Activated CD4-positive, alpha-beta T cell treated with anti-CD3 and anti-CD28 coated beads for 1 hour (primary cell): ENCODE data around the gene UROD.

Experiments used
- DNase-seq: peaks from one replicate; pipeline ENCODE4 v3.0.0-alpha.2; 2020

Gene UROD

DNA sequence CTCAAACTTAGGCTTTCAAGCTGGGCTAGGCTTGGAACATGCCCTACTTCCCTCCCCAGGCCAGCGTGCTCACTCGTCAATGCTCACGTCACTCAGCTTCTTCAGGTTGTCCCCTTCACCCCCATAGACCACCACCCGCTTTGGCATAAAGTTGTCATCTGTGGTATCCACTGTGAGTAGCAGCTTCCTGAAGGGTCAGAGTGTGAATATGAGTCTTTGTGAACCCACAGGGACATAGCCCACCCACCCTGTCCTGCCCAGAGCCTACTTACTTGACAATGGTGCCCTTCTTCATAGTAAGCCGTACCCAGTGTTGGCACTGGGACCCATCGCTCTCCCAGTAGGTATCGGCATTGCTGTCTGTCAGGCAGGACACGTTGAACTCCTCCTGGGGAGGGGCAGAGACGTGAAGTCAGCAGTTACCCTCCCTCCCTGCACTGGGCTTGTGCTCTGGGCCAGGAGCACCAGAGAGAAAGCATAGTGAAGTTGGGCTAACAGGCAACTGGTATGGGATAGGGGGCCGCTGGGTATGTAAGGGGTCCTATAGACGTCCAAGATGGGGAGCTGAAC, 2.7 kb upstream of the UROD start:
- no peak for DNase-seq

DNA sequence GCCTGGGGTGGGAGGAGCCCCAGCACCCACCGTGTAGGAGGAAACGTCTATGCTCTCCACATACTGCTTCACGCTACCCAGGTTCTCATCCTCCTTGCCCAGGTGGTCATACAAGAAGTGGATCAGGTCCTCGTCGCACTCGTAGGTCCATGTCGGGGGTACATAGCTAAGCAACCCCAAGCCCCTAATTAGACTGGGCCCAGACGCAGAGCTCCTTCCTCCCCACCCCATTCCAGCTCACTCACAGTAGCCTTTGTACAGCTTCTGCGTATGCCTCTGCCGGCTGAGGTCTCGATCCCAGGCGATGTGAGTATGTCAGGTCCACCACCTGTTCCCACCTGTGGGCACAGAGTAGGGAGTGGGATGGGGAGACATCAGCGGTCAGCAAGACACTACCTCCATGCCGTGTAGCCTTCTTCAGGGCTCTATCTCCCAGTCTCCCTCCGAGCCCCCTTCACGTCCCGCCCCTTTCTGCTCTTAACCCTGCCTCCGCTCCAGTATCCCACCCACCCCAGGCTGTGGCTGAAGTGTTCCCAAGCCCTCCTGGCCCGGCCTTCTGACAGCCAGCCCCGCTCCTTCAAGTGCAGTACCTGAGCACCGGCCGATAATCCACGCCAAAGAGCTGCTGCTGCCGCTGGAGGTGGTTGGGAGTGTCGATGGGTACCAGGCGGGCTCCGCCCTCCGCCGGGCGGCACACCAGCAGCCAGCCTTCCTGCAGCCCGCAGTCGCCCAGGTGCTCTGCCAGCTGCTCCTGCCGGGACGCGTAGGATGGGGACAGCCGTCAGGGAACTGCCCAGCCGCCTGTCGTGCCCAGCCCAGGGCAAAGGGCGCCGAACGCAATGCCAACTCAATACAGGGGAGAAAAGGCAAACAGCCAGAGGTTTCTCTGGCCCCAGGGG, 1.8 kb upstream of the UROD start:
- DNase-seq: no peak

GRCh38 chr1:45010855-45011811, 921 bp upstream of the UROD start, which contains the start of gene HECTD3:
TSS of gene HECTD3 (minus strand) at chr1:45011324. CDS start at chr1:45011257, 67 bp downstream.
- DNase-seq: peak; percentile 50

DNA sequence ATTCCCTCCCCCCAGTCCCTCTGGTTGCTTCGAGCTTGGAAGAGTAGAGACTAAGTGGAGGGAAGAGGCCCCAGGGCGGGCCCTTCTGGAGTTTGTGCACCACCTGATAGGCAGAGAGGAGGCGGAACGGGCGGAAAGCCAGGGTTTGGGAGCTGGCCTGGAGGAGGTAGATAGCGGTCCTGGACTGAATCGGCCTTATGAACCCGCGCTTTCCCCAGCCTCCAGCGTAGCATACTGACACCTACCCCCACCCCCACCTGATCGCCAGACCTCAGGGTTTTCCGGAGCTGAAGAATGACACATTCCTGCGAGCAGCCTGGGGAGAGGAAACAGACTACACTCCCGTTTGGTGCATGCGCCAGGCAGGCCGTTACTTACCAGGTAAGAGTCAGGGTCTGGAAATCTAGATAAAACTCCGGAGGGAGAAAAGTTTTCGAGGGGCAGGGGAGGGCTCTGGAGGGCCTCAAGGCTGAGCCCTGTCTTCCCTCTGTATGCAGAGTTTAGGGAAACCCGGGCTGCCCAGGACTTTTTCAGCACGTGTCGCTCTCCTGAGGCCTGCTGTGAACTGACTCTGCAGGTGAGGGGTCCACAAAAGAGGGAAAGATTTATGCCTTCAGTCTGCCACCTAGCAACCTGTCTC, 705 bp downstream of the UROD start:
- DNase-seq: no peak

DNA sequence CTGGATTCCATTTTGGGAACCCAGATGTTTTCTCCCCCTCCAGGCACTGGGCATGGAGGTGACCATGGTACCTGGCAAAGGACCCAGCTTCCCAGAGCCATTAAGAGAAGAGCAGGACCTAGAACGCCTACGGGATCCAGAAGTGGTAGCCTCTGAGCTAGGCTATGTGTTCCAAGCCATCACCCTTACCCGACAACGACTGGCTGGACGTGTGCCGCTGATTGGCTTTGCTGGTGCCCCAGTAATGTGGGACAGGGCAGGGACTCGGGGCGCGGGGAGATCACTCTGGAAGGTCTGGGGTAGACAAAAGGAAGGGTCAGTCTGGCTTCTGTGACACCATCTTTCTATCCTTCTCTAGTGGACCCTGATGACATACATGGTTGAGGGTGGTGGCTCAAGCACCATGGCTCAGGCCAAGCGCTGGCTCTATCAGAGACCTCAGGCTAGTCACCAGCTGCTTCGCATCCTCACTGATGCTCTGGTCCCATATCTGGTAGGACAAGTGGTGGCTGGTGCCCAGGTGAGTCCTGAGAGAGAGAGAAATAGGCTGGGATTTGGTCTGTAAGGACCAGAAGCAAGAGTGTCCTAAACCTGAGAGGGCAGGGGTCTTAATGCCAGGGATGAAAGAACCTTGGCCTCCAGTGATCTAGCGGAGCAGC, 1.6 kb downstream of the UROD start:
- no peak for DNase-seq

DNA sequence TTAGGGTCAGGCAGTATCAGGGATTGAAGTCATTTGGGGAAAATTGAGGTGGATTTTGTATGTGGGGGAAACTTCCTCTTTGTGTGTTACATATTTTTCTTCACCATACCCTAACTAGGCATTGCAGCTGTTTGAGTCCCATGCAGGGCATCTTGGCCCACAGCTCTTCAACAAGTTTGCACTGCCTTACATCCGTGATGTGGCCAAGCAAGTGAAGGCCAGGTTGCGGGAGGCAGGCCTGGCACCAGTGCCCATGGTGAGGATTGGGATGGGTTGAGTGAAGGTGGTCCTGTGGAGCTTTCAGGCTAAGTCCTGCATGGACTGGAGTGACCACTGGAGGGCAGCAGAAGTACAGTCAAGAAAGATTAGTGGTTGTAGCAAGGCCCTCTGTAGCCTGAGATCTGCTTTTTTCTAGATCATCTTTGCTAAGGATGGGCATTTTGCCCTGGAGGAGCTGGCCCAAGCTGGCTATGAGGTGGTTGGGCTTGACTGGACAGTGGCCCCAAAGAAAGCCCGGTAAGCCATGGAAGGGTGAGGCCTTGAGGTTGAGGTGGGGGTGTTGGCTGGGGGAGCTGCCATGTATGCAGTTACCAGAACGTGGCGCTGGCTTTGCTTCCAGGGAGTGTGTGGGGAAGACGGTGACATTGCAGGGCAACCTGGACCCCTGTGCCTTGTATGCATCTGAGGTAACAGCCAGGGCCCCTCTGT, 2.4 kb downstream of the UROD start:
- DNase-seq: peak; percentile 65

DNA sequence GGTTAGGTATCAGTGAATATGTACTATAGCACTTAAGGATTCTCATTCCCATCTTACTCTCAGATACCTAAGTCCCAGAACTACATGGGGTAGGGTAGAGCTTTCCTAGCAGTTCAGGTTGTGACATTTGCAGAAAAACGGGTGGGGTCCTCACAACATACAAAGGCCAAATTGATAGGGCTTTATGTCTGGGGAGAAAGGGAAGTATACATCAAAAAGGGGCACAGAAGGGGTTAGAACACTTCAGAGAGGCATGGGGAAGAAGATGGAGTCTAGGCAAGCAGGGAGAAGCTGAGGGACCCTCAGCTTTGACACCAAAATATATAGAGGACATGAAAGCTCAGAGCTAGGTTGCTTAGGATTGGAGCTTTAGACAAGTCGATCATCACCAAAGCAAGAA, 3.6 kb downstream of the UROD start:
- DNase-seq: no peak

GRCh38 chr1:45016090-45016697, 4.1 kb downstream of the UROD start:
- no peak for DNase-seq

GRCh38 chr1:45016767-45017166, 4.7 kb downstream of the UROD start:
- DNase-seq: no peak

DNA sequence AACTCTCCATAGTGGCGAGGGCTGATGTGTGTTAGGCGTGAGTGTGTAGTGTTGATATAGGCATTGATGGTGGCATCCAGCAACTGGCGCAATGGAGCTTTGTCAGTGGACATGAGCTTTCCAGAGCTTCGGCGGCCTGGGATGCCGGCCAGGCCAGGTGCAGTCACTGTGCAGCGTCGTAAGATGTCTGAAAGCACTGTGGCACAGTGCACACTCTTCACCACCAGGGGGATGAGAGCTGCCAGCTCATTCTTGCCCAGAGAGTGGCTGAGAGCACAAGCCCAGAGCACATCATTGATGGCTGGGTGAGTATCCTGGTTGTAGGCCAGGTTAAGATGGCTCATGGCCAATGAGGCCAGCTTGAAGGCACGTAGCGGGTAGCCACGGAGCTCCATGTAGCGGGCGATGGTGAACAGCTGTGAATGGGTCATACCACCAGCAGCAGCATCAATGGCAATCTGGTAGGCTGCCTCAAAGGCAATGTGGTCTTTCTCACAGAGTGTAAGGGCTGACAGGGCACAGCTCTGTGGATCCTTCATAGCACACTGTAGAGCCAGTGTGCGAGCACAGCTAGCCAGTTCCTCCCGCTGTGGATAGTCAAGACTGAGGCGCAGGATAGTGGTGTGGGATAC, 6.7 kb downstream of the UROD start:
- peak; percentile 49 for DNase-seq

DNA sequence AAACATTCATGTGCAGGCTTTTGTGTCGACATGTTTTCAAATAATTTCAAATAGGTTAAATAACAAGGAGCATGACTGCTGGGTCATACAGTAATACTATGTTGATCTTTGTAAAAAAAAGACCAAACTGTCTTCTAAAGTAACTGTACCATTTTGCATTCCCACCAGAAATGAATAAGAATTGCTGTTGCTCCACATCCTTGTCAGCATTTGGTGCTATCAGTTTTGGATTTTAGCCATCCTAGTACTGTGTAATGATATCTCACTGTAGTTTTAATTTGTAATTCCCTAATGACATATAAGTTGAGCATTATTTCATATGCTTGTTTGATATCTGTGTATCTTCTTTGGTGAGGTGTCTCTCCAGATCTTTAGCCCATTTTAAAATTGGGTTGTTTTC, 11.6 kb downstream of the UROD start:
- DNase-seq: no peak

DNA sequence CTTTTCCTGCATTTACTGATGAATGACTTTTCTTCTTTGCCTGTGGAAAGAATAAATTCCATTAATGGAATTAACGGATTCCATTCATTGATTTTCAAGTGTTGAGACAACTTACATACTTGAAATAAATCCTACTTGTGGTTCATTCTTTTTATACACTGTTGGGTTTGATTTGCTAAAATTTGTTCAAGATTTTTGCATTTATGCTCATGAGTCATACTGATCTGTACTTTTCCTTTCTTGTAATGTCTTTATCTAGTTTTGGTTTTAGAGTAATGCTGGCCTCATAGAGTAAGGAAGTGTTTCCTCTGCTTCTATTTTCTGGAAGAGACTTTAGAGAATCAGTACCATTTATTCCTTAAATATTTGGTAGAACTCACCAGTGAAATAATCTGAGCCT, 14.4 kb downstream of the UROD start:
- DNase-seq: no peak

GRCh38 chr1:45032837-45033236, 20.8 kb downstream of the UROD start:
- DNase-seq: no peak

- no peak for DNase-seq
Measured at GRCh38 chr1:45033356-45033755, 21.3 kb downstream of the UROD start.

- no peak for DNase-seq
Measured at GRCh38 chr1:45035631-45036301, 23.7 kb downstream of the UROD start.

DNA sequence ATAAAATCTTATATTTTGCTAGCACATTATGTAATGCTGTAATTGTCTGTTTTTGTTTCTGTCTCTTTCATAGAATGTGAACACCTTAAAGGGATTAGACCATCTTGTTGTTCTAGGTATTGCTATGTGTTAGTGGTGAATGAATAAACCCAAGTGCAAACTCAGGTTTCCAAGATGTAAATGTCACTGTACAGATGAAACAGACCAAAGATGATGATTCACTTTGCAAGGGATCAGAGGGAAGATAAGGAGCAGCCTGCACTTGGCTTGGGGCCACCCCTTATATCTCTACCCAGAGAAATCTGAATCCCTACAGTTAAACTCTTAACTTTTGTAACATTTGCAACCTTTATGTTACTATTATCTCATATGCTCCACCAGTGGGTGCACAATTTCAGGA, 25.4 kb downstream of the UROD start:
- no peak for DNase-seq

GRCh38 chr1:45038240-45038639, 26.2 kb downstream of the UROD start:
- DNase-seq: no peak

- no peak for DNase-seq
Measured at GRCh38 chr1:45038661-45039364, 26.8 kb downstream of the UROD start.

DNA sequence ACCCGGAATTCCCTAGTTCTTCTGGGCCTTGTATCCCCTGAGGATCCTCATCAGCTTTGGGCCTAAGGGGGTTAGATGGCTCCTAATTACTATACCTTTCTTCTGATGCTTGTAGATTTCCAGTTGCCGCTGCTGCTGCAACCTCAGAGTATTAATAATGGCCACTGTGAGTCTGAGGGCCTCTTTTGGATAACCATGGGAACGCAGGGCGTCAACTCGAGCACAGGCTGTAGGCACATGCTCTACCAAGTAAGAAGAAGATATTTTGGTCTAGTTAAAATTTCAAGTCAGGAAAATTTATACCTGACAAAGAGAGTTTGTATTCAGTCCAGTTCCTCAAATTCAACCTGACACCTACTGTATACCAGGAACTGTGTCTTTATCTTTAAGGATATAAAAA, 28.2 kb downstream of the UROD start:
- no peak for DNase-seq
